Heart left ventricle (tissue), 13 donors: Measurements from ENCODE around the gene GUCY2D.

ENCODE experiments used
- POLR2A ChIP-seq, 2 donors: fragments of 450-650 bp; IDR thresholded peaks; one replicate each; pipeline ENCODE4 v1.6.1; 2017; ENCODE audit warnings: antibody characterized with exemption in 2 of 2, mild to moderate bottlenecking in 2 of 2, moderate library complexity in 2 of 2
- TF ChIP-seq, protein P1 (sequence below), 12 donors: fragments of 200-600 bp; sonication (generic) in 4 of 12; IDR thresholded peaks; one replicate each; pipeline versions ENCODE4 v1.5.0 to v1.8.0; 2018 to 2022; ENCODE audit warnings: antibody characterized with exemption in 12 of 12, mild to moderate bottlenecking in 5 of 12
- donor health status: ischemic (EF 13 %, LVEDD 7.1; RV severe dilation, severe dysfunction).
- donor health status: DM: no; HTN: yes; CAD: no.
- donor health status: DM: no; HTN: no; CAD: no.
- donor health status: ischemic (EF 25% LVEDD 6.9; RV normal size, moderate dysfunction).
- donor health status: ischemic (EF 25% LVEDD 5.7; RV mildly dilated, moderate dysfunction).
- donor health status: ischemic (EF 35%, LVEDD 5.7; RV mildly dilated, moderate dysfunction).
- donor health status: nonischemic (EF 11% LVEDD 7.7; RV severe dilation, severe dysfunction).
- donor health status: DM: yes; HTN: yes; CAD: no.
- donor health status: PGD.
- donor health status: ischemic (EF 29% LVEDD 5.4; RV normal size, mild dysfunction).
- donor health status: nonischemic (EF 23%, LVEDD 6.1; RV moderate dilation, normal function).

DNA sequence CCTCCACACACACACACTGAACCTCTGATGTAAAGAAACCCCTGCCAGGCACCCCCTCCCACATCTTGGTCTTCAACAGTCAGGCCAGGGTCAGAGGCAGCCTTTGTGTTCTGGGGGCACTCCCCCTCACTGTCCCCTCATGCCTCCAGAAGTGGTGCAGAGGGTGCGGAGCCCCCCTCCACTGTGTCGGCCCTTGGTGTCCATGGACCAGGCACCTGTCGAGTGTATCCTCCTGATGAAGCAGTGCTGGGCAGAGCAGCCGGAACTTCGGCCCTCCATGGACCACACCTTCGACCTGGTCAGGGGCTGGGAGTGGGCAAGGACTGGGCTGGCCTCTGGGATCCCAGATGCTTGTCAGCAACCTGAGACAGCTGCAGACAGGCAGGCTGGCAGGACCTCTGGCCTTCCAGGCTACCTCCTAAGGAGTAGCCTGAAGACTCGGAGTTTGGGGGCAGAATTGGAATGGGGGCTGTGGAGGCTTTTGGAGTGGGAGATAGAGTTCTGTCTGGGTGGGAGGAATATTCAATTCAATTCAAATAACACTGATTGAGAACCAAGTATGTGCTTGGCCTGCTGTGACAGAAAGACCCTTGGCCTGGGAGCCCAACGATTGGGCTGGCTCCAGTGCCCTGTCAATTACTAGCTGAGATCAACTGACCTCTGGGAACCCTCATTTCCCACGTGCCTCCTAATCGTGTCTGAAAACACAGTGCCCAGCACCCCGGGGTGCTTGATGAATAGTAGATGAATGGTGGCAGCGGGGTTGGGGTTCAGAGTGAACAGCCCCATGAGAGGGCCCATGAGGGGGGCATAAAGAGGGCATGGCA, 11.5 kb downstream of the GUCY2D start:
- TF ChIP-seq, protein P1, sequence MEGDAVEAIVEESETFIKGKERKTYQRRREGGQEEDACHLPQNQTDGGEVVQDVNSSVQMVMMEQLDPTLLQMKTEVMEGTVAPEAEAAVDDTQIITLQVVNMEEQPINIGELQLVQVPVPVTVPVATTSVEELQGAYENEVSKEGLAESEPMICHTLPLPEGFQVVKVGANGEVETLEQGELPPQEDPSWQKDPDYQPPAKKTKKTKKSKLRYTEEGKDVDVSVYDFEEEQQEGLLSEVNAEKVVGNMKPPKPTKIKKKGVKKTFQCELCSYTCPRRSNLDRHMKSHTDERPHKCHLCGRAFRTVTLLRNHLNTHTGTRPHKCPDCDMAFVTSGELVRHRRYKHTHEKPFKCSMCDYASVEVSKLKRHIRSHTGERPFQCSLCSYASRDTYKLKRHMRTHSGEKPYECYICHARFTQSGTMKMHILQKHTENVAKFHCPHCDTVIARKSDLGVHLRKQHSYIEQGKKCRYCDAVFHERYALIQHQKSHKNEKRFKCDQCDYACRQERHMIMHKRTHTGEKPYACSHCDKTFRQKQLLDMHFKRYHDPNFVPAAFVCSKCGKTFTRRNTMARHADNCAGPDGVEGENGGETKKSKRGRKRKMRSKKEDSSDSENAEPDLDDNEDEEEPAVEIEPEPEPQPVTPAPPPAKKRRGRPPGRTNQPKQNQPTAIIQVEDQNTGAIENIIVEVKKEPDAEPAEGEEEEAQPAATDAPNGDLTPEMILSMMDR (IDR thresholded peaks at IDR 0.05) = no peak
- no peak for TF ChIP-seq POLR2A (IDR thresholded peaks at IDR 0.05)
